ENCODE data around the gene KCNK5.

KCNK5 gene

GRCh38 chr6:39215640-39216158 lies 13.6 kb downstream of the KCNK5 start:
- DNase-seq (ENCODE audit: low read depth, low spot score), result no peak

DNA sequence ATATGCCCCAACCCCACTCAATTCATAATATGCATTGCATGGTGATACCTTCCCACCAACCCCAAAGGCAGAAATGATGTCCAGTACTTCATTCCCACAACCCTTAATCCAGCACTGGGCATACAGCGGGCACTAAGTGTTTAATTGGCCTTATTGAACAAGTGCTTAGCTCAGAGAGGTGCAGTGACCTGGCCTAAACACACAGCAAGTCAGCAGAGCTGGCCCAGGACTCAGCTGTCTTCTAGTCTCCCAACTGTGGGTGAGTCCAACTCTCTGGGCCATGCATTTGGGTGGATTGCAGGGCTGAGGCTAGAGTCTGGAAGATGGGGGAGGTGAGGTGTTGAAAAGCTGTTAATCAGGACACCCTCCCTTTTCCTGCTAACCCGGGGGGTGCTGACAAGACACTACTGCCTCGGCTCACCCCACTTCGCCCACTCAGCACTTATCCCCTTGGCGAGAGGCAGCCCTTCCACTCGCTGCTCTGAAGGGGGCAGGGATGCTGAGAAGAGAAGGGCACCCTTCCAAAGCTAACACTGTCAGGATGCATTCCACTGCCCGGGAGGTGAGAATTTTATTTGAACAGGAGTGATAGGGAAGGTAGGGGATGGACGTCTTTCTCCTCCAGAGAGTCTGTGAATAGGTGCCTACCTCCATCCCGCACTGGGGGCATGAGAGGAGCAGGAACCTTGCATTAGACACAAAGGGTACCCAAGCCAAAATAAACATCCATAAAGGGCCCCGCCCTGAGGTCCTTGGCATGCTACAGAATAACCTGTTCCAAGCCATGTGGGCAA lies 14.2 kb downstream of the KCNK5 start:
- no peak for DNase-seq (ENCODE audit: low read depth, low spot score)

DNA sequence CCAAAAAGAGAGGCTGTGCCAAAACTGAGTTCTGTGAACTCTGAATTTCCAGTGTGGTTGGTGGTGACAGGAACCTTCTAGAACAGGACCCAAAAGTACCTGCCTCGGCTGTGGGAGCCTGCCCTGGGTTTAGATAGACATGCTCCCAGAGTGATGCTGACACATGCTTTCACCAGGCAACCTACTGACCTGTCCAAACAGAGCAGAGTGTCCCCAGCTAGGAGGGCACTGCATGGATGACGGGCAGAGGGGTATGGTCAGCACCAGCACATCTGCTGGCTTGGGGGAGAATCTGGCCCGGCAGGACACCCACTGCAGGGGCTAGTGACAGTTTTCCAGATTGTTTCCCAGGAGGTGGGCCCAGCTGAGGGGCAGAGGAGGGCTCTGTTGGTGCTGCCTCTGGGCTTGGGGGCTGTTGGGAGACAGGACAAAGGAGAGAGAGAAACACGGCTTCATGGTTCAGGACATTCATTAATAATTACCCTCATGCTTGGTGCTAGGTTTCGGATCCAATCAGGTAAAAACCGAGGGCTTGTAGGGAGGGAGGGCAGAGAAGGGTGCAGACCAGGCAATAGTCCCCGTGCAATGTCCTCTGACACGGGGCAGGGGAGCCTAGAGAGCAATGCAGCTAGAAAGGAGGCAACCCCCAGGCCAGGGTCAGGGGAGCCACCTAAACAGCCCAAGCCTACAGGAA lies 15.0 kb downstream of the KCNK5 start:
- DNase-seq (ENCODE audit: low read depth, low spot score), result no peak

GRCh38 chr6:39213195-39213920 lies 15.9 kb downstream of the KCNK5 start:
- no peak for DNase-seq (ENCODE audit: low read depth, low spot score)

GRCh38 chr6:39211183-39211582 lies 18.1 kb downstream of the KCNK5 start:
- DNase-seq (ENCODE audit: low read depth, low spot score), result no peak

DNA sequence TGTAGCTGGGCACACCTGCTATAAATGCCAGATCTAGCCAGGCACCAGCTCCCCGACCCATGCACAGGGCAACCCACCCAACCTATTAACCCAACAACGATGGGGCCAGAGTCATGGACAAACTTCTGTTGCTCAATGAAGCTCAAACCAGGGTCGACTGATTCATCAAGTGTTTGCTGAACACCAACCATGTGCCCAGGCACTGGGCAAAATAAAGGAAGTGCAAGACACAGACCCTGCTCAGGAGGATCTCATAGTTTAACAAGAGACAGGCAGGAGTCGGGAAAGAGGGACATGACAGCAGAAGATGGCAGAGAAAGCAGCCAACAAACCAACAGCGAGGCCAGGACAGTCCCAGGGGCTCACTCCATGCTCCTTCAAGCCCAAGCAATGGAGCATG lies 18.8 kb downstream of the KCNK5 start:
- no peak for DNase-seq (ENCODE audit: low read depth, low spot score)

DNA sequence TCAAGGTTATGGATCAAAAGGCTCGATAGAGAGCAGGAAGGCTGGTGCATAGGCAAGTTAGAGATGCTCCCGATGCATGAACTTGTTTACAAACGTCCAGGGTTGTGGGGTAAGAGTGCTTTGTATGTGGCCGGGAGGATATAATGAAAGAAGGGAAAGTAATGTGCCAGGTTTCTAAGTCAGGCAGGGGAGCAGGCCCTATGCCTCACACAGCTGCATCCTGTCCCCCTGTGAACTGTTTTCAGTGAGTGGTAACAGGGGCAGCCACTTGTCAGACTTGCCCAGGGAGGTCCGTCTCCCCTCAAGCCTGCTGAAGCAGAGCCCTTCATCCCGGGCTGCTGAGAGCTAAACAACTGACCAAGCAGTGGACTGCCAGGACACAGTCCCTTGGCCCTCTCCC lies 19.4 kb downstream of the KCNK5 start:
- DNase-seq (ENCODE audit: low read depth, low spot score), result no peak

- DNase-seq (ENCODE audit: low read depth, low spot score), result no peak
Measured at GRCh38 chr6:39209360-39209811, 19.9 kb downstream of the KCNK5 start.

DNA sequence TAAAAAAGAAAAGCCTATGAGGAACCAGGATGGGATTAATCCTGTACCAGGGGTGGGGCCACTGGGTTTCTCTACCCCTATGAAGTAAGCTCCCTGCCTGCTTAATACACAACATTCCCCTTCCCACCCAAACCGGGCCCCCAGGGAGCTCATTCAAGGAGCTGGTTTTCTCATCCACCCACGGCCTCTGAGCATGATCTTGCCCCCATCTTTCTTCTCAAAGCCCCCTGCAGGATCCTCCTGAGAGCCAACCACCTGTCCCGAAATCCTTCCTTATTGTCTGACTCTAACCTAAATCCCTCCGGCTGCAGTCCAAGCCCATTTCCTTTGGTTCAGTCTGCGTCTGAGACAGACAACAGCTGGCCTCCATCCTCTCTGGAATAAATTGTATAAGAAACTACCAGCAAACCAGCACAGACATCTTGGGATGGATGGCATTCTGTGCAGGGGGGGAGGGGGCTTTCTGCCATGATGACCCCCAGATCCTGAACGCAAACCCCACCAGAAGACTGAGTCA lies 21.0 kb downstream of the KCNK5 start:
- no peak for DNase-seq (ENCODE audit: low read depth, low spot score)

DNA sequence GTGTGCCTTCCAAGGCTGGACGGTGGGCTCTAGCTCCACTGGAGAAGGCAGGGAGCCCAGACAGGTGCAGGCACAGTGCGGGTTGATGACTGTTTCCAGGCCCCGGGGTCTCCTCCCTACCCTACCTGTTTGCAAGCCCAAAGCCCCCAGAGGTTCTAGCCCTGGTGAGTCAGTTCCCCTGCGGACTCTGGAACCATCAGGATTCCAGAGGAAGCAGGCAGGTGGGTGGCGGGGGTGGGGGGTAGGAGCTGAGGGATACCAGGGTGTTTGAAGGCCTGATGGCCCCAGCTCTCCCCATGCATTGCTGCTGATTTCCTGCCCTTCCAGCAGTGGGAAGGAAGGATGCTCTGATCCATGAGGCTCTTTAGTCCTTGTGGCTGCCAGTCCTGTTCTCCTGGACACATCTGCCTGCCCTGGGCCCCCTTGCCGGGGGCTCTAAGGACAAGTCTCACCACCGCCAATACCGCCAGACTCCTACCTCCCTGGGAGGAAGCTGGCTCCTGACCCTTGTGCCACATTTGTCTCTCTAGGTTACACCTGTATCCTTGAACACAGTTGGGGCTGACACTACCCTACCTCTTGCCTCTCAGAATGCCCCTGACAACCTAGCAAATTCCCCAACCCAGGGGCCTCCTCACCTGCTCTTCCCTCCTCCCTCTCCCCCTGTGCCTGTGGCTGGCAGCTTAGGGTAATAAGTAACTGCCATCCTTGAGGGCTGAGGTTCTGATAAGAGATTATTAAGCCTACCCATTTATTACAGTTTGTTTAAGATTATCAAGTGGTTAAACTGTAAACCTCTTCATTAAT lies 21.7 kb downstream of the KCNK5 start:
- no peak for DNase-seq (ENCODE audit: low read depth, low spot score)

DNA sequence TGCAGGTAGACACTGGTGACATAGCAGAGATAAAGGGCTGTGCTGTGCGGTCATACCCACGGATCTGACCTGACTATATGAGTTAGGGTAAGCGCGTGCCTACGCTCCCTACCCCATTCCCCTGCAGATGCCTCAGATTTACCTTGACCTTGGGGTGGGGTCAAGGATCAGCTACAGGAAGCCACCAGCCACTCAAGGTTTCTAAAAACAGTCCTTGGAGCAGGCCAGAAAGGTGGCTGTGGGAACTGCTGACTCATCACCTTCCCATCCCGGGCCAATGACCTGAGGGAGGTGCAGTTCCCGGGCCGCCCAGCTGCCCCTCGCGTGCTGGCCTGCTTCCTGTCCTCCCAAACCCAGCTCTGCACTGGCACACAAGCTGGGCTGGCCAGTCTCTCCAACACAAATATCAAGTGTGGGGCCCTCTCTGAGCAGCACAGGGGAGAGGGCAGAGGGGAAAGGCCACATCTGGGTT lies 23.0 kb downstream of the KCNK5 start:
- no peak for DNase-seq (ENCODE audit: low read depth, low spot score)

- no peak for DNase-seq (ENCODE audit: low read depth, low spot score)
Measured at GRCh38 chr6:39204646-39205244, 24.5 kb downstream of the KCNK5 start.

DNA sequence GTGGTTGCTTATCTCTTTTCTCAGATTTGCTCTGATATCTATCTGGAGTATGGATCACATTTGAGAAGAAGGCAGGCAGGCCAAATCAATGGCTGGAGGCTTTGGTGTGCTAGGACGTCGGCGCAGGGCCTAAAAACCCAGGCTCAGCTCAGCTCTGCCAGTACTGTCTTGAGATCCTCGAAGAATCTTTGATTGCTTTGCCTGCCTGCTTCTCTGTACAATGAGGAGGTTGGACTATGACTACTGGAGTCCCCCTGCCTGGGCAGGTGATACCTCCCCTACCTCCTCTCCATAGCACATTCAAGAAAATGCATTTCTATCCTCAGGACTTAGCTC lies 25.1 kb downstream of the KCNK5 start:
- no peak for DNase-seq (ENCODE audit: low read depth, low spot score)

DNA sequence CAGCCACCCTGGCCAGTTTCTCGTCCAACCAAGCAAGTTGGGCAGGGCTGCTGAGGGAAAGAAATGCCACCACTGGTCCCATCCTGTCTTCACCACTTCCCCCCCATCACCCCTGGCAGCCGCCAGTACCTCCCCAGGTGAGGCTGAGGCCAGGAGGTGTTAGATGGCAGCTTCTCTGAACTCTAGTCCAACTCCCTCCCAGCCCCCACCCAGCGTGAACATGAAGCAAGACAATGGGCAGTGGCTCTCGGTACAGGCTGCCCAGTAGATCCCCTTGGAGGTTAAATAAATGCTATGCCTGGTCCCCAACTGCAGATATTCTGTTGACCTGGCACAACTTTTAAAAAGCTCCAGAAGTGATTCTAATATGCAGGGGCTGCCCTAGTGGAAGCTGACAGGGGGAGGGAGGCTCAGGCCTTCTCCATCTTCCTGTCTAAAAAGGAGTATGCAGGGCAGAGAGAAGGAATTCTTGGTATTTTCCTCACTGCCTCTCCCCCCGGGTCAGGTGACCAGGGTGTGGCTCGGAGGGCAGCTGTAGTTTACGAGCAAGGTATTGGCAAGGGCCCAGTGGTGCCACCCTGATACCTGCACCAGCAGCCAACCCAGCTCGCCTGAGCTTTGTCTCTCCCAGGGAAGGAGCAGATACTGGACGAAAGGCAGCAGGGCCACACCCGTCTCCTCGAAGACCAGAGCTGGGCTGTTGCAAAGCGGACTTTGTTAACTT lies 25.7 kb downstream of the KCNK5 start:
- DNase-seq (ENCODE audit: low read depth, low spot score), result no peak

DNA sequence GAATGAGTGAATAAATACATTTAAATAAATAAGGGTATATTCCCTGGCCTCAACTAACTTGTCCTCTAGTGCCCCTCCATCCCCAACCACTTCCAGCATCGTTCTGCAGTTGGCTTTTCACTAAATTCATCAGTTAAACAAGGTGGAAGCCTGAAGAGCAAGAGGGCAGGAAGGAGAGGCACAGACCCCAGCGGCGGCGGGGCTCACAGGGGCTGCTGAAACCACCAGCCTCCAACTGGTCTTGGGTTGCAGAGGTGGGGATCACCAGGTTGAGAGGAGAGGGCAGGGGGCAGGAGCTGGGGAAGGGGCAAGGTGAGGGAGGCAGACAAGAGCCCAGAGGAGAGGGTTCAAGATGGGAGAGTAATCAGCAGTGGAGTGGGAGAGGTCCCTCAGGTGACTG lies 27.1 kb downstream of the KCNK5 start:
- no peak for DNase-seq (ENCODE audit: low read depth, low spot score)

DNA sequence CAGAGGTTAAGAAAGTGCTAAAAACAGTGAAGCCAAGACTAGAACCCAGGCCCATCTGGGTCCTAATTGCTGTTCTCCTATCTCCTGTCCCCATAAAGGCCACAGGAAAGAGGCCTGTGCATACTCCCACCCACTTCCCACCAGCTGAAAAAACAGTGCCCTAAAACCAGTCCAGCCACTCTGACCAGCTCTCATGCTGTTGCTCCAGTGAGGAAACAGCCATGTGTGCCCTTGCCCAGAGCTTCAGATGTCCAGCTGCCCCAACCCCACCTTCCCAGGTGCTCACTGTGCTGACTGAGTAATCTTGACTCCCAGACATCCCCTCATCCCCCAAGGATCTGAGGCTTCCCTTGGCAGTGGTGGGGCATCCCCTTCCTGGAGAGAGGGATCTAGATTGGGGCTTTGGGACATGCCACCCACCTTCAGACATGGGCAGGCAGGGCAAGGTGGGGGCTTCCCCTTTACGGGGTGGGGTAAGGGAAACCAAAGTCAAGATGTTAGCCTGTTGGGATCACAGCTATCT lies 28.7 kb downstream of the KCNK5 start:
- DNase-seq (ENCODE audit: low read depth, low spot score), result no peak

- no peak for DNase-seq (ENCODE audit: low read depth, low spot score)
Measured at GRCh38 chr6:39199976-39200375, 29.3 kb downstream of the KCNK5 start.

DNA sequence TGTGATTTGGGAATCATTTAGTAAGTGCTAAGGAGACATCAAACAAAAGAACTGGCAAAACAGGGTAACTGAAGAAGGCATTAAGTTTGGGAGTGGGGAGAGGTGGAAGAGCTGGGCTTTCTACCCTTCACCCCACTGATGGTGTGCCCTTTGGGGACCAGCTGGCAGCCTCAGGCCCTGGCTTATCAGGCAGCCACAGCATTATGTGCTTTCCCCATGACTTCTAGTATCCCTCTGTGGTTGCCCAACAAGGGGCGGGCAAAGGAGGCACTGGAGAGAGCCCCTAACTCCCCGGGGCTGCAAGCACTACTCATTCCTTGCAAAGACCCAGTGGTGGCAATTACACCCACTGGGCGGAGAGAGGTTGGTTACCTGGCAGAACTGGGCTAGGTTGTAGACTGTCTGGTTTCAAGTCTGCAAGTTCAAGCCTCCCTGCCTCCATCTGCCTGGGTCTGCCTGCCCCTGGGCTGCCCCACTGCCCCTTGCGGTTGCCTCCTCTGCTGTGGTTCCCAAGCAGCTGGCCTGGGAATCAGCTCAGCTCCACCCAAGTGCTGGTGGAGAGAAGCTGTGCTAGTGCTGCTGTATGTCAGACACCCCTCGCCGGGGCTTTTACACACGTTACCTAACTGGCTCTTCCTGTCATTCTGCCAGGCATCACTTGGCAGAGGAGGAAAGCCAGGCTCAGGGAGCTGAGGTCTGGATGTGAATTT lies 29.9 kb downstream of the KCNK5 start:
- no peak for DNase-seq (ENCODE audit: low read depth, low spot score)

- no peak for DNase-seq (ENCODE audit: low read depth, low spot score)
Measured at GRCh38 chr6:39198528-39198927, 30.7 kb downstream of the KCNK5 start.

Measured in brain pericyte (primary cell).